HG02852 (cell line): Measurements from ENCODE around the gene SFT2D2.
"Not testable (repeated sequence)": the region's sequence is repeated elsewhere in the genome, so short reads cannot be mapped to it uniquely, and the experiment has no call there.

Source experiments
- ATAC-seq: cut with Tn5 transposase; IDR thresholded peaks from one replicate; pipeline ENCODE4 v1.9.1; 2021; ENCODE audit warnings: mild to moderate bottlenecking, moderate library complexity; ENCODE audit not compliant: unreplicated experiment

SFT2D2 gene

GRCh38 chr1:168225476-168226190 lies at the start of gene SFT2D2:
Gene SFT2D2, plus strand, starts transcription at chr1:168226004. Its CDS starts 76 bp downstream, at chr1:168226080.
- ATAC-seq, result peak; percentile 72

GRCh38 chr1:168178227-168178637 lies 47.6 kb upstream of the SFT2D2 start:
- ATAC-seq, result no peak

DNA sequence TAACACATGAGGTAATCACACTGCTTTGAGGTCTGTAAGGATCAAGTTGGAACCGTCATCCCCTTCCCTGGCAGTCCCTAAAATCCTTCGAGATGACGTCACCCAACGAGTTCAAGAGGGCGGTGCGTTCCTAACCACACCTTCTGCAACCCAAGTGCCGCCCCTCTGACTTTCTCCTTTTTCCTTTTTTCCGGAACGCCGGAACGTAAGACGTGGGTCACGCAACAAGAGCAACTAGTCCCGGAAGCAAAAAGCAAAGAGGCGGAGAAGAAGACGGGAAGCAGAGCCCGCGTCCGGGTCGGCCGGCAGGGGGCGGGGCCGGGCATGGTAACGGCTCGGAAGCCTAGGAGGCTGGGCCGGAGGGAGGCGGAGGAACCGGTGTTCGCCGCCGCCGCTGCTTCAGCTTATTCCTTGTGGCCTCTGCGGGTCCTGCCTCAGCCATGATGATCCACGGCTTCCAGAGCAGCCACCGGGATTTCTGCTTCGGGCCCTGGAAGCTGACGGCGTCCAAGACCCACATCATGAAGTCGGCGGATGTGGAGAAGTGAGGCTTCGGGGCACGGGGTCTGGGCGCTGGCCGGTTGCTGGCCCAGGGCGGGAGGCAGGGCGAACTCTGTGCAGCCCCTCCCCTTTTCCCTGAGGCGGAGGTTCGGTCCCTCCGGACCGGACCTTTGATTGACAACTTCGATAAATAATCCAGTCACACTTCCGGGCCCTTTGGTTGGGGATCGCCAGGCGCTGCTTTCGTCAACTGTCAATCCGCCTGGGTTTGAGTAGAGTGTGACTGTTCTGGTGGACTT lies 47.0 kb upstream of the SFT2D2 start, which contains the start of gene TIPRL:
Gene TIPRL (plus strand): TSS at position 325 of the 800 bp plus-strand sequence. CDS start 116 bp downstream, at position 441.
- ATAC-seq, result peak; percentile 89

DNA sequence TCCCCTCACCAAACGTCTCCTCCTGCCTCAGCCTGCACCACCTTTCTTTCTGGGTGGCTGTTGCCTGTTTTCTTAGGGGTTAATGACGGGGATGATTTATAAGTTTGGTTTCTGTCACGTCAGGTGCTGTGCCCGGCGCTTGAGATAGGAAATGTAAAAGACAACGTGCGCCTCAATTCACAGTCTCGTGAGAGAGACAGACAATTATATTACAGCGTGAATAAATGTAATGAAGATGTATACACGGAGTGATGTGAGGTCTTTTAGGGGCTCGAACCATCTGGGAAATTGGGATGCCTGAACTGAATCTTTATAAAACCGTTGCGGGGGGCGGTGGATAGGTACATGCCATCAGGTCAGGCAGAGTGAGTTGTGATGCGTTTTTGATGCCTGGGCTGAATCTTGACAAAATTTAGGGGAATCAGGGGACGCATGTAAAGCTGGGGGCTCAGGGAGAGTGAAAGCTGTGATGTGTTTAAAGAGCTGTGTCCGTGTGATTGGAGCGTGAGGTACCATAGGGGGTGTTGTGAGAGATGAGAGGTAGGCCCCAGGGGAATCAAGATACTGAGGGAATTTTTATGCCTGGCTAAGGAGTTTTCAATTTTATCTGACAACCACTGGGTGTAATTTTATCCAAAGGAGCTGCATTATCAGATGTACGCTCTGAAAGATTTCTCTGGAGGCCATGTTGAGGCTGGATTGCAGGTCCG lies 46.2 kb upstream of the SFT2D2 start:
- no peak for ATAC-seq

DNA sequence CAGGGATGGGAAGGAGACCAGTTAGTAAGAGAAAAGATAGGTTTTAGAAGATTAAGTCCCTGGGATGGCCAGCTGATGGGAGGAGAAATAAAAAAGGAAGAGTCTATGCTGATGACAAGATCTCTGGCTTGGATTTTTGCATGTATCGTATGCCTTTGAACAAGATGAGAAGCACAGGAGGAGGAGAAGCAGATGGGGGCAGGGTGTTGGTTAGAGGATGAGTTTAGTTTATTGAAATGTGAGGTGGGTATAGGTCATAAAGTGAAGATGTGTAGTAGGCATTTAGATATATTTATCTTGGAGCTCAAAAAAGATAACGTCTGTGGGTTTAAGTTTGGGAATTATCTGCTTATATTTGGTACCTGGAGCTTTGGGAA lies 45.7 kb upstream of the SFT2D2 start:
- no peak for ATAC-seq

DNA sequence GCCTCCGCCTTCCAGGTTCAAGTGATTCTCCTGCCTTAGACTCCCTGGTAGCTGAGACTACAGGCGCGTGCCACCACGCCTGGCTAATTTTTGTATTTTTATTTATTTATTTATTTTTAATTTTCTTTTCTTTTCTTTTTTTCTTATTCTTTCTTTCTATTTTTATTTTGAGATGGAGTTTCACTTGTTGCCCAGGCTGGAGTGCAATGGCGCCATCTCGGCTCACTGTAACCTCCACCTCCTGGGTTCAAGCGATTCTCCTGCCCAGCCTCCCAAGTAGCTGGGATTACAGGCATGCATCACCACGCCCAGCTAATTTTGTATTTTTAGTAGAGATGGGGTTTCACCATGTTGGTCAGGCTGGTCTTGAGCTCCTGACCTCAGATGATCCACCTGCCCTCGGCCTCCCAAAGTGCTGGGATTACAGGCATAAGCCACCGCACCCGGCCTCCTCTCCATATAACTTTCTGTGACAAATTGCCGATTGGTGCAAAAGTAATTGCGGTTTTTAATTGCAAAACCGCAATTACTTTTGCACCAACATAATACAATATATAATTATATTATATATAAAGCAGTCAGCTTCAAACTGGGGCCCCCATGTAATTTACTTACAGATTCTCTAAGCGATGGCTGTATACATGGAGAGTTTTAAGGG lies 44.6 kb upstream of the SFT2D2 start:
- not testable (repeated sequence) for ATAC-seq

DNA sequence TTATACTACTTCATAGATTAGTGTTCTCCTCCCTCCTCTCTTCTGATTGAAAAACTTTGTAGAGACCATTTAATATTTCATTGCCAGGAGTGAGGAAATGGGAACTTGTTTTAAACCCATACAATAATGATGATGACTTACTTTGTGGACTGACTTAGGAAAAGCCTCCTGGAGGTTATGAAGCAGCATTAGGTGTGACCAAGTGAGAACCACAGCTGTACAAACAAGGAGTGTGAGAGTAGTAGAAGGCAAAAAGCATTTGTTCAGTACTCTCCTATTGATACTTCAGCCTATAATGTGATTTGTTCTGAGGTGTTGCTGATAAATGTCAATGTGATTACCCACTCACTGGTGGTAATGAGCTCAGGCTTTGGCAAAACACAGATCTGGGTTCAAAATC lies 38.6 kb upstream of the SFT2D2 start:
- no peak for ATAC-seq

- ATAC-seq, result no peak
These were observed 35.4 kb upstream of the SFT2D2 start for GRCh38 chr1:168190403-168190802.

DNA sequence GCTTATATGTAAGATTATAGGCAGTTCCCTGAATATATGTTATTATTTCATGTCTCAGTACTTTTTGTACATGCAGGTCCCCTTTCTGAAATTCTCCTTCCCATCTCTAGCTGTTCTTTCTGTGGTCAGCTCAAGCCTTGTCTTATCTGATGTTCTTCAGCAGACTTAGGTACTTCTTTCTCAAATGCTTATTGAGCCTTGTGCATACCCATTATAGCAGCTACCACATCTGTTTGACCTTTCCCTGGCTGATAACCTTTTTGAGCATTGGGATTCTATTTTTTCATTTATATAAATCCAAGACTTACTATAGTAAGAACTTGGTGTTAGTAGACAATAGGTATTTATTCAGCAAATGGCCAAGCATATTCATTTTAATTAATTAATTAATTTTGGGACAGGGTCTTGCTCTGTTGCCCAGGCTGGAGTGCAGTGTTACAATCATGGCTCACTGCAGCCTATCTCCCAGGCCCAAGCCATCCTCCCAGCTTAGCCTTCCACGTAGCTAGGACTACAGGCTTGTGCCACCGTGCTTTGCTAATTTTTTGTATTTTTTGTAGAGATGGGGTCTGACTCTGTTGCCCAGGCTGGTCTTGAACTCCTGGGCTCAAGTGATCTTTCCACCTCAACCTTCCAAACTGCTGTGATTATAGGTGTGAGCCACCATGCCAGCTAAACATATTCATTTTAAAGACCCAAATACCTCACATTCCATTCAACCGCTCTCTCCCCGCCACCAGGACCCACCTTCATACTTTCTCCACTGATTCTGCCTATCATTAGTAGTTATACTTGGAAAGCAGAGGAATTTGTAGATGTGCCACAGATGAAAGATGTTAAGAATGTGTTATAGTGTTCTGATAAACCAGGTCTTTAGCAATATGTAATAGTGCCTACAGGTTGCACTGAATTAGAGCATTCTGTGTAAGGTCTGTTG lies 30.3 kb upstream of the SFT2D2 start:
- no peak for ATAC-seq

- ATAC-seq, result no peak
These were observed 26.7 kb upstream of the SFT2D2 start for GRCh38 chr1:168199056-168199455.

DNA sequence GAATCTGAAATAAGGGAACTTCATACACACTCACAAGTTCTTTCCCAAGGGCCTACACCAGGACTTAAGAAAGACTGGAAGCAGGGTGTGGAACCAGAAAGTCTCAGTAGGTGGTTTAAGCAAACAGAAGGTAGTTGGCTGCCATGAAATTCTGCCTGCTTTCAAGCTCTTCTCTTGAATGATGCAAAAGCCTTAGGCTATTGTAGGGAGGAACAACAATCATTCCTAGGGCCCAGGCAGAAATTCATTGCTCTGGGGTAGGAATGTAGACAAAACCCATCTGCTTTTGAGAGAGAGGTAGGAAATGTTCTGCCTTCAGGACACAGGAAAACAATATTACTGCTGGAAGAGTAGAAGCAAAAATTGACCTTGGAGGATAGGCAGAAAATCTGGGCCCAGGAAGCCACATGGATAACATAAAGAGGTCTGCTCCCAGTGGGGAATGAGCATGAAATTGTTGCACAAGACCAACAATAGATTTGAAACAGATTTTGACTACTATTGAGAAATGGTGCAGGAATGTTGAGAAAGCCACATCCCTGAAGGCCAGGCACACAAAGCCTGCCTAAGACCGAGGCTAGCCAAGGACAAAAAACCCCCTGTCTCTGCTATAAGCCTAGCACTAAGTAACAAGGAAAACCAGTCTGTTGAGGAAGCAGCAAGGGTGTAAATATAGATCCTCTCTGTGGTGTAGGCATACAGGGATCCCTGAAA lies 22.7 kb upstream of the SFT2D2 start:
- no peak for ATAC-seq

- no peak for ATAC-seq
These were observed 19.7 kb upstream of the SFT2D2 start for GRCh38 chr1:168206111-168206510.

DNA sequence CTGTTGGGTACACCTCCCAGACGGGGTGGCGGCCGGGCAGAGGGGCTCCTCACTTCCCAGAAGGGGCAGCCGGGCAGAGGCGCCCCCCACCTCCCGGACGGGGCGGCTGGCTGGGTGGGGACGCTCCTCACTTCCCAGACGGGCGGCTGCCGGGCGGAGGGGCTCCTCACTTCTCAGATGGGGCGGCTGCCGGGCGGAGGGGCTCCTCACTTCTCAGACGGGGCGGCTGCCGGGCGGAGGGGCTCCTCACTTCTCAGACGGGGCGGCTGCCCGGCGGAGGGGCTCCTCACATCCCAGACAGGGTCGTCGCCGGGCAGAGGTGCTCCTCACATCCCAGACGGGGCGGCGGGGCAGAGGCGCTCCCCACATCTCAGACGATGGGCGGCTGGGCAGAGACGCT lies 18.1 kb upstream of the SFT2D2 start:
- ATAC-seq, result not testable (repeated sequence)

GRCh38 chr1:168210312-168210711 lies 15.5 kb upstream of the SFT2D2 start:
- ATAC-seq, result no peak

GRCh38 chr1:168213349-168213748 lies 12.5 kb upstream of the SFT2D2 start:
- ATAC-seq, result no peak

DNA sequence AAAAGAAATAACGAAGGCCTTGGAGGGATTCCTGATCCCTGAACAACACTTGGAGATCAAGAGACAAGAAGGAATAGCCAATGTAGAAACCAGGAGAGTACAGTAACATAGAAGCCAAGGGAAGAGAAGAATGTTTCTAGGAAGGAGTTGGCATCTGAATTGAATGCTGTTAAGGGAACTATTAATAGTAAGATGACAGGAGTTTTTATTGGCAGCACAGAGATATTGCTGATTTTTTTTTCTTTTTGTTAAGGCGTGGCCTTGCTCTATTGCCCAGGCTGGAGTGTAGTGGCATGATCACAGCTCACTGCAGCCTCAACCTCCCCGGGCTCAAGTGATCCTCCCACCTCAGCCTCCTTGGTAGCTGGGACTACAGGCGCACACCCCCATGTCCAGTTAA lies 9.6 kb upstream of the SFT2D2 start:
- ATAC-seq, result no peak

DNA sequence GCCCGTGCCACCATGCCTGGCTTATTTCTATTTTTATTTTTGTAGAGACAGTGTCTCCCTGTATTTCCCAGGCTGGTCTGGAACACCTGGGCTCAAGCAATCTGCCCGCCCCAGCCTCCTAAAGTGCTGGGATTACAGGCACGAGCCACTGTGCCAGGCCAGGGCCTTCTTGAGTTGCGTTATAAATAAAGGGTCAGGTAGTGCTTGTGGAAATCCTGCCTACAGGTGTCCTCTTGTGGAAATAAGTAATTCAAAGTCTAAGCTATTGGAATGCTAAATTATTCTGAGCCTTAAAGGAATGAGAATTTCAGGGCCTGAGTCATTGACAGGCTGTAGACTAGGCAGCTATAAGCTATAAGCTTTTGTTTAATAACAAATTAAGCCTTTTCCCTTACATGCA lies 8.1 kb upstream of the SFT2D2 start:
- no peak for ATAC-seq

GRCh38 chr1:168218658-168219057 lies 7.1 kb upstream of the SFT2D2 start:
- no peak for ATAC-seq

DNA sequence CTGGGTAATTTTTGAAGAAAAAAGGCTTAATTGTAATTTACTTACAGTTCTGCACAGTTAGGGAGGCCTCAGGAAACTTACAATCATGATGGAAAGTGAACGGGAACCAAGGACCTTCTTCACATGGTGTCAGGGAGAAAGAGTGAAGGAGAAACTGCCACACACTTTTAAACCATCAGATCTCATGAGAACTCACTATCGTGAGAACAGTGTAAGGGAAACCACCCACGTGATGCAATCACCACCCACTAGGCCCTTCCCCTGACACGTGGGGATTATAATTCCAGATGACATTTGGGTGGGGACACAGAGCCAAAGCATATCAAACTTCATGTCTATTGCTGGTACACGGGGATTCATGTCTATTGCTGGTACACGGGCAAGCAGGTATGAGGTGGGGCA lies 5.3 kb upstream of the SFT2D2 start:
- no peak for ATAC-seq
